GM12801 (cell line): Measurements from ENCODE around the gene TREML1.

ENCODE experiments used
- CTCF ChIP-seq: IDR thresholded peaks from one replicate; pipeline ENCODE4 v1.5.1; 2011; ENCODE audit warnings: control low read depth; ENCODE audit not compliant: insufficient read length; ENCODE audit errors: extremely low read depth

TREML1 gene

DNA sequence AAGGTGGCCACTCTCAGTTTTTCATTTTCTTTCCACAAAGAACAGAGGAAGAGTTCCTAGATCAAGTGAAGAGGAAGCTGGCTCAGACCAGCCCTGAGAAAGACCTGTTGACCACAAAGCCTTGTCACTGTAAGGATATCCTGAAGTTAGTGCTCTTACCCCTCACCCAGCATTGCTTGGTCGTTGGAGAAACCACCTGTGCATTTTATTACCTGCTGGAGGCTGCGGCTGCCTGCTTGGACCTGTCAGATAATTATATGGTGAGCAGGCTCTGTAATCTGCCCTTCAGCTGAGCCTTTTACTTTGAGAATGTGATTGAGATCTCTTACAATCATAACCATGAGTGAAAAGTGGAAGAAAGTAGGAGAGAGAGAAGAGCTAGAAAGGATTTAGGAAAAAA, 21.9 kb downstream of the TREML1 start:
- no peak for TF ChIP-seq CTCF

- TF ChIP-seq CTCF: no peak
Observed at GRCh38 chr6:41125282-41125681, 28.9 kb downstream of the TREML1 start.

DNA sequence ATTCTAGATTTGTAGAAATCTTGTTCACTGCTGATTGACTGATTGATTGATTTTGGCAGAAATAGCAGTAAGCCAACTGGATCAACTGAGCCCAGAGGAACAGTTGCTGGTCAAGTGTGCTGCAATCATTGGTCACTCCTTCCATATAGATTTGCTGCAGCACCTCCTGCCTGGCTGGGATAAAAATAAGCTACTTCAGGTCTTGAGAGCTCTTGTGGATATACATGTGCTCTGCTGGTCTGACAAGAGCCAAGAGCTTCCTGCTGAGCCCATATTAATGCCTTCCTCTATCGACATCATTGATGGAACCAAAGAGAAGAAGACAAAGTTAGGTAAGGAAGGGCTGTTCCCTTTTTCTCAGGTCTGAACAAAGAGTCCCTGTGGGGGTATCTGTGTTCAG, 31.2 kb downstream of the TREML1 start:
- TF ChIP-seq CTCF: no peak

DNA sequence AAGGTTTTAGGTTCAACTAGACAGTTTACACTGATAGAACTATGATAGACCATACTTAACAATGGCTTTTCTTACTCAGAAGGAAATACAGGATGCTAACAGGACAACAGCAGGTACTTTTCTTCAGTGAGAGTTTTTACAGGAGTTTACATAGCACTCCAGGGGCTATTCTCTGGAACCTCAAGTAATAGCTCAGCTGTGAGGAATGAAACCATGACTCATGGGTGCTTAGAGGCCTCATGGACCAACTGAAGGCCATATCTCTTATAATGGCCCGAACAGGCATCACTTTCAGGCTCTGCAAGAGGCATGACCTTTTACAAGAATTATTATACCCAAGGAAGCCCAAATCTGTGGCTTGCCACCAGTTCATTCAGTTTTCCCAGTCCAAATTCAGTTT, 31.8 kb downstream of the TREML1 start:
- TF ChIP-seq CTCF: no peak

DNA sequence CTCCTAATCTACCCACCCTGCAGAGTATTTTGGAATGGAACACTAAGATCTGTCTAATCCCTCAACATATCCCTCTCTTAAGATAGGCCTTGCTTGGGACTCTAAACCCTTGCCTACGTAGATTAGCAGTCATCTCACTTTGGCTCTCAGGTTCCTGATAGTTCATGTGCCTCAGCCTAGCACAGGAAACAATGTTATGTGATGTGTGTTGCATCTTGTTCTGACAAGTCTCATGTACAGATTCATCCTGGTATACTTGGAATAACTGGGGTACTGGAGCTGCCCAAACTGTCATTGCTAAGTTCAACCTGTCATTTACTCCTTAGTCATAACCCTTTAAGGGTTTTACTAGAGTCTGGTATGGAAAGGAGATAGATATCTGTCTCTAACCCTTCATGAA, 34.1 kb downstream of the TREML1 start:
- no peak for TF ChIP-seq CTCF

GRCh38 chr6:41119508-41119907, 34.6 kb downstream of the TREML1 start:
- TF ChIP-seq CTCF: no peak

DNA sequence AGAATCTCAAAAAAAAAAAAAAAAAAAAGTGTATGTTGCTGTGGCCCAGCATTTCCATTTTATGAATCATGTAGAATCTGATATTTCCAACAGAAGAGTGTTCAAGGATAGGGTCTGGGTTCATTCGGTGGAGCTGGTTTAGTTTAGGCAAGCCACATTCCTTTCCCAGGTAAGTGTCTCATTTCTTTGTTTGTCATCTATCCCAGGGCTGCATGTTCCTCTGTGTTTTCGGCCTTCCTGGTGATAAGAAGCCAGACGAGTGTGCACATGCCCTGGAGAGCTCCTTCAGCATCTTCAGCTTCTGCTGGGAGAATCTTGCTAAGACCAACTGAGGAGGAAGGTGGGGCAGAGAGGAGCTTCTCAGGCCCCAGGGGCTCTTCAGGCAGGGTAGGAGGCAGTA, 43.1 kb downstream of the TREML1 start:
- TF ChIP-seq CTCF: no peak

DNA sequence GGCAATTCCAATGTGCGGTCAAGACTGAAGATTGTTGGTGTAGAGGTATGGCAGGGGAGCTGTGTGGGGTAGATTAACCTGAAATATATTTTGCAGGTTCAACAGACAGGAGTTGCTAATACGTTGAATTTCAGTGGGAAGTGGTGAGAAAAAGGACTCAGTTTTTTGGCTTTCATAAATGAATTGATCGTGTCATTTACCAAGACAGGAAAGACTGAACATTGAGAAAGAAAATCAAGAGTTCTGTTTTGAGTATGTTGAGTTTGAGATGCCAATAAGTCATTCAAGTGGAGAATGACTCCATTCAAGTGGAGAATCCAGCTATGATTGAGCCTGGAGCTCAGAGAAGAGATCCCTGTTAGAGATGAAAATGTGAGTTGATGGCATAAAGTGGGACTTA, 50.3 kb downstream of the TREML1 start:
- no peak for TF ChIP-seq CTCF
